HepG2 (cell line): ENCODE data around the gene PCBP4. TPM values are rescaled to one million over a fixed set of nuclear protein-coding genes. Genes with fewer than 3 reads are reported as not detected.
A peak's percentile ranks its signal among the peaks of the same experiment; 100 is the strongest.

Source experiments
- ARNT ChIP-seq: fragments of 450-650 bp; IDR thresholded peaks from 2 replicates; pipeline ENCODE4 v1.6.1; 2017
- CENPT ChIP-seq: sonication (generic); formaldehyde crosslinking; IDR thresholded peaks from 2 replicates; pipeline ENCODE4 v1.8.0; 2022; ENCODE audit warnings: low read depth, mild to moderate bottlenecking, moderate library complexity, missing genetic modification reagents
- E2F1 ChIP-seq: sonication (generic); formaldehyde crosslinking; IDR thresholded peaks from 2 replicates; pipeline ENCODE4 v1.5.0; 2020; ENCODE audit warnings: missing genetic modification reagents
- HDAC1 ChIP-seq: sonication (generic); formaldehyde crosslinking; IDR thresholded peaks from 2 replicates; pipeline ENCODE4 v1.5.1; 2020; ENCODE audit warnings: mild to moderate bottlenecking, missing genetic modification reagents
- HOXA7 ChIP-seq: sonication (generic); formaldehyde crosslinking; IDR thresholded peaks from 2 replicates; pipeline ENCODE4 v1.8.1; 2022; ENCODE audit warnings: mild to moderate bottlenecking, missing genetic modification reagents, moderate library complexity
- MXD3 ChIP-seq: IDR thresholded peaks from 2 replicates; pipeline ENCODE4 v1.6.1; 2016; ENCODE audit warnings: mild to moderate bottlenecking, missing biosample characterization, missing genetic modification reagents
- NFIC ChIP-seq: IDR thresholded peaks from 2 replicates; pipeline ENCODE4 v1.6.1; 2012; ENCODE audit warnings: mild to moderate bottlenecking, low read length, inconsistent platforms
- PAXIP1 ChIP-seq: sonication (generic); formaldehyde crosslinking; conservative IDR thresholded peaks from 2 replicates; pipeline ENCODE4 v1.4.0; 2020; ENCODE audit warnings: mild to moderate bottlenecking, missing genetic modification reagents, moderate library complexity
- POLR2AphosphoS2 ChIP-seq: IDR thresholded peaks from 2 replicates; pipeline ENCODE4 v1.6.1; 2011; ENCODE audit warnings: low read depth, low read length, improper control_type of control experiment
- TMF1 ChIP-seq: sonication (generic); formaldehyde crosslinking; IDR thresholded peaks from 2 replicates; pipeline ENCODE4 v1.8.1; 2022; ENCODE audit warnings: low read depth, missing genetic modification reagents
- TRIM22 ChIP-seq: fragments of 450-650 bp; IDR thresholded peaks from 2 replicates; pipeline ENCODE4 v1.6.1; 2017
- ZFP36 ChIP-seq: fragments of 150-350 bp; IDR thresholded peaks from 2 replicates; pipeline ENCODE4 v1.6.1; 2018; ENCODE audit warnings: borderline replicate concordance, low read length, low read depth; ENCODE audit not compliant: partially characterized antibody
- ZFP41 ChIP-seq: sonication (generic); formaldehyde crosslinking; IDR thresholded peaks from 2 replicates; pipeline ENCODE4 v1.4.0; 2020; ENCODE audit warnings: mild to moderate bottlenecking, missing genetic modification reagents, borderline replicate concordance
- ZFX ChIP-seq: sonication (generic); formaldehyde crosslinking; IDR thresholded peaks from 2 replicates; pipeline ENCODE4 v1.4.0; 2020; ENCODE audit warnings: mild to moderate bottlenecking, low read depth, missing genetic modification reagents, moderate library complexity
- ZNF124 ChIP-seq: sonication (generic); formaldehyde crosslinking; IDR thresholded peaks from 2 replicates; pipeline ENCODE4 v1.4.0; 2020; ENCODE audit warnings: missing genetic modification reagents
- ZNF224 ChIP-seq: sonication (generic); formaldehyde crosslinking; IDR thresholded peaks from 2 replicates; pipeline ENCODE4 v1.5.0; 2020; ENCODE audit warnings: mild to moderate bottlenecking, missing genetic modification reagents
- ZNF24 ChIP-seq: fragments of 450-650 bp; IDR thresholded peaks from 2 replicates; pipeline ENCODE4 v1.6.1; 2017; ENCODE audit warnings: antibody characterized with exemption, mild to moderate bottlenecking
- ZNF563 ChIP-seq: sonication (generic); formaldehyde crosslinking; IDR thresholded peaks from 2 replicates; pipeline ENCODE4 v1.8.0; 2022; ENCODE audit warnings: mild to moderate bottlenecking, moderate library complexity, missing genetic modification reagents
- ZNF770 ChIP-seq: sonication (generic); formaldehyde crosslinking; IDR thresholded peaks from 2 replicates; pipeline ENCODE4 v1.5.0; 2020; ENCODE audit warnings: mild to moderate bottlenecking, missing genetic modification reagents
- ZNF772 ChIP-seq: sonication (generic); formaldehyde crosslinking; IDR thresholded peaks from 2 replicates; pipeline ENCODE4 v1.5.0; 2020; ENCODE audit warnings: mild to moderate bottlenecking, missing genetic modification reagents
- ZSCAN29 ChIP-seq: sonication (generic); formaldehyde crosslinking; conservative IDR thresholded peaks from 2 replicates; pipeline ENCODE4 v1.4.0; 2020; ENCODE audit warnings: mild to moderate bottlenecking, missing genetic modification reagents
- polyA plus RNA-seq, 8 experiments: library from polyadenylated mRNA; depleted of rRNA in 3 of 8; stranded (reverse) in 7 of 8; unstranded in 1 of 8; fragments of >200 nt; fragmentation: Illumina TruSeq in 4 of 8; extraction: Trizol in 4 of 8; gene quantifications; 2 replicates each; pipeline versions ENCODE4 v1.2.1 to v1.2.3, GENCODE V29; 2011 to 2016; ENCODE audit warnings: low read depth in 4 of 8, missing spikeins in 1 of 8, mixed read lengths in 1 of 8; ENCODE audit not compliant: insufficient read depth in 1 of 8
- total RNA-seq, 5 experiments: library from RNA; depleted of rRNA; stranded (reverse); fragments of >200 nt; fragmentation: Illumina TruSeq; extraction: Trizol; gene quantifications; 2 replicates each; pipeline ENCODE4 v1.2.3, GENCODE V29; 2016; ENCODE audit warnings: low read depth in 1 of 5

The PCBP4 gene
- total and polyA plus RNA-seq, 2 of the 13 experiments (the other 11 are each of a cell fraction or from before 2014, with no cell fraction given), result 36.8 to 51.3 TPM

- TF ChIP-seq ZNF770 (CRISPR knock-in tag), result peak; percentile 74; the same call in 1 of the 2 replicates
- 0 out of 2 replicates have a peak, but pooled peaks have one; percentile 8 for TF ChIP-seq ZFP41 (CRISPR knock-in tag)
- TF ChIP-seq ARNT, result no peak
- TF ChIP-seq ZFX (CRISPR knock-in tag), result peak; percentile 89
- TF ChIP-seq TMF1, result peak; percentile 65; the same call in 1 of the 2 replicates
- peak; percentile 54; the same call in 1 of the 2 replicates for TF ChIP-seq PAXIP1 (CRISPR knock-in tag)
- TF ChIP-seq ZNF772 (CRISPR knock-in tag), result peak; percentile 60
- peak; percentile 96 for TF ChIP-seq ZNF124
- TF ChIP-seq ZNF24, result 0 out of 2 replicates have a peak, but pooled peaks have one; percentile 35
- peak; percentile 94 for TF ChIP-seq HDAC1
- TF ChIP-seq CENPT, result 0 out of 2 replicates have a peak, but pooled peaks have one; percentile 47
- peak; percentile 94 for TF ChIP-seq MXD3 (CRISPR knock-in tag)
- no peak for TF ChIP-seq ZFP36
- peak; percentile 56; the same call in 1 of the 2 replicates for TF ChIP-seq E2F1 (CRISPR knock-in tag)
- TF ChIP-seq TRIM22, result no peak
- TF ChIP-seq NFIC, result peak; percentile 61; the same call in 1 of the 2 replicates
- no peak; the same call in 1 of the 2 replicates for TF ChIP-seq ZSCAN29
- TF ChIP-seq HOXA7 (CRISPR knock-in tag), result no peak
- TF ChIP-seq ZNF563 (CRISPR knock-in tag), result peak; percentile 43; the same call in 1 of the 2 replicates
- peak; percentile 86; the same call in 1 of the 2 replicates for TF ChIP-seq POLR2AphosphoS2
- TF ChIP-seq ZNF224 (CRISPR knock-in tag), result peak; percentile 82; the same call in 1 of the 2 replicates
Observed at GRCh38 chr3:51995346-51996163, 28.3 kb upstream of the PCBP4 start, which contains the start of gene RPL29 (continued).
